ENCODE measurements around the gene PRELID1.

The PRELID1 gene

GRCh38 chr5:177346820-177347219, 43.2 kb downstream of the PRELID1 start:
- ChIA-PET POLR2A (no interaction called here), CTCF (interaction anchor here (0.8 to 2.2 kb wide), 7 partner anchors 10 to 111 kb away, joined by 3 to 10 read pairs (median 5); no protein-coding TSS in a partner anchor)
- TF ChIP-seq CTCF (IDR thresholded peaks at IDR 0.05; ENCODE audit: control extremely low read depth, extremely low read depth, low read depth, missing control alignments) = no peak

GRCh38 chr5:177347699-177348098, 44.1 kb downstream of the PRELID1 start:
- DNase-seq (ENCODE audit: extremely low spot score) = no peak
- ChIA-PET POLR2A (no interaction called here), CTCF (interaction anchor here (1.6 to 2.0 kb wide), 3 partner anchors 11 to 110 kb away, joined by 3 to 6 read pairs (median 5); no protein-coding TSS in a partner anchor)
- no peak for TF ChIP-seq CTCF (IDR thresholded peaks at IDR 0.05; ENCODE audit: control extremely low read depth, extremely low read depth, low read depth, missing control alignments)

More at GRCh38 chr5:177346820-177347219, 43.2 kb downstream of the PRELID1 start:
- no peak for DNase-seq (ENCODE audit: extremely low spot score)

GRCh38 chr5:177349362-177349647, 45.7 kb downstream of the PRELID1 start:
- ChIA-PET CTCF (interaction anchor here (1.1 to 35.5 kb wide), 7 partner anchors 16 to 278 kb away, joined by 3 to 734 read pairs (median 4); partner anchors contain the start of gene SLC34A1), POLR2A (no interaction called here)
- no peak for TF ChIP-seq CTCF (IDR thresholded peaks at IDR 0.05; ENCODE audit: control extremely low read depth, extremely low read depth, low read depth, missing control alignments)
- DNase-seq (ENCODE audit: extremely low spot score) = no peak

GRCh38 chr5:177349762-177350161, 46.2 kb downstream of the PRELID1 start:
- DNase-seq (ENCODE audit: extremely low spot score) = no peak
- POLR2A ChIA-PET = no interaction called here
- CTCF ChIA-PET = interaction anchor here (1.1 to 35.5 kb wide), 8 partner anchors 15 to 278 kb away, joined by 3 to 734 read pairs (median 8); partner anchors contain the start of gene SLC34A1
- TF ChIP-seq CTCF (IDR thresholded peaks at IDR 0.05; ENCODE audit: control extremely low read depth, extremely low read depth, low read depth, missing control alignments) = no peak

- CTCF ChIA-PET = interaction anchor here (0.8 to 35.5 kb wide), 13 partner anchors 11 to 240 kb away, joined by 3 to 734 read pairs (median 14); partner anchors contain the start of gene SLC34A1
- TF ChIP-seq CTCF (IDR thresholded peaks at IDR 0.05; ENCODE audit: control extremely low read depth, extremely low read depth, low read depth, missing control alignments) = no peak
- no peak for DNase-seq (ENCODE audit: extremely low spot score)
- POLR2A ChIA-PET = interaction anchor here (1.0 kb wide), 1 partner anchor 11 kb away, joined by 6 read pairs; no protein-coding TSS in a partner anchor
Measured at GRCh38 chr5:177350776-177351391, 47.3 kb downstream of the PRELID1 start.

GRCh38 chr5:177351392-177352329, 48.1 kb downstream of the PRELID1 start, which contains the start of gene LMAN2:
TSS of gene LMAN2 (minus strand) at chr5:177351668. CDS start at chr5:177351647, 21 bp downstream.
- TF ChIP-seq CTCF (IDR thresholded peaks at IDR 0.05; ENCODE audit: control extremely low read depth, extremely low read depth, low read depth, missing control alignments) = no peak
- CTCF ChIA-PET = interaction anchor here (0.8 to 35.5 kb wide), 13 partner anchors 10 to 241 kb away, joined by 3 to 734 read pairs (median 14); partner anchors contain the start of gene SLC34A1
- POLR2A ChIA-PET = interaction anchor here (1.0 kb wide), 1 partner anchor 10 kb away, joined by 6 read pairs; no protein-coding TSS in a partner anchor
- peak; percentile 94 for DNase-seq (ENCODE audit: extremely low spot score)

Measured in GM10248 (cell line).